ENCODE results near the gene ZNF296. TPM values are rescaled to one million over a fixed set of nuclear protein-coding genes. Genes with fewer than 3 reads are reported as not detected.

Gene ZNF296
- total and polyA plus RNA-seq, 2 donors from 2014 or later = 1.2 to 2.1 TPM

- no peak for TF ChIP-seq CTCF (IDR thresholded peaks at IDR 0.05; ENCODE audit: borderline replicate concordance, extremely low read depth, insufficient read depth)
- Histone ChIP-seq H3K9me3 (ENCODE audit: control insufficient read depth in 2 of 3, insufficient read depth in 1 of 3, low read length in 3 of 3) (no peaks in the 10 kb centered on the region), H3K4me3 (ENCODE audit: low read length in 3 of 3) (no peak overlapping the region), H3K27ac (ENCODE audit: low read depth in 2 of 2, low read length in 2 of 2) (no peak overlapping the region), H3K36me3 (ENCODE audit: control insufficient read depth in 2 of 3, insufficient read depth in 3 of 3, low read length in 3 of 3) (peaks cover 0 to 7% (median 4%) of the 10 kb centered on the region in 3 donors), H3K9ac (ENCODE audit: low read length in 3 of 3) (no peak overlapping the region), H3K4me1 (ENCODE audit: control insufficient read depth in 2 of 3, insufficient read depth in 2 of 3, low read depth in 1 of 3, low read length in 3 of 3) (peaks cover 2 to 21% (median 20%) of the 10 kb centered on the region in 3 donors), H3K27me3 (ENCODE audit: control insufficient read depth, insufficient read depth, low read length) (no peaks in the 10 kb centered on the region)
- FAIRE-seq (no peak), DNase-seq (no peak)
- intact Hi-C loops (cut with DNase I) = no loop called here
Measured at GRCh38 chr19:45090034-45090433, 13.8 kb upstream of the ZNF296 start.

DNA sequence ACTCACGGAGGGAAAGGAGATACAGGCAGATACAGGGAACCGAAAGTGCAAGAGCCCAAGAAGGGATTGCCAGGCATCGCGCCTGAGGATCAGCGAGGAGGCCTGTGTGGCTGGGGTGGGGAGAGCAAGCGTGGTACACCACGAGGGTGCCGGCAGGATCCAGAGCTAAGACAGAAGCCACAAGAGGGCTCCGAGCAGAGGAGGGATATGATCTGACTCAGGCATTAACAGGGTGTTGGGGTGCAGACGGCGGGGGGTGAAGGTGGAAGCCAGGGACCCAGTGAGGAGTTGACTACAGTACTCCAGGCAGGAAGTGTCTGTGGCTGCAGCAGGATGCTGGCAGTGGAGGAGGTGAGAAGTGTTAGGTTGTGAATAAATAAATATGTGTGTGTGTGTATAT is 11.3 kb upstream of the ZNF296 start:
- no peaks in the 10 kb centered on the region for H3K9me3 ChIP-seq (ENCODE audit: control insufficient read depth in 2 of 3, insufficient read depth in 1 of 3, low read length in 3 of 3)
- H3K4me1 ChIP-seq (ENCODE audit: control insufficient read depth in 2 of 3, insufficient read depth in 2 of 3, low read depth in 1 of 3, low read length in 3 of 3) = peaks cover 0 to 8% (median 7%) of the 10 kb centered on the region in 3 donors
- FAIRE-seq (no peak), DNase-seq (no peak)
- peaks cover 0 to 7% (median 4%) of the 10 kb centered on the region in 3 donors for H3K36me3 ChIP-seq (ENCODE audit: control insufficient read depth in 2 of 3, insufficient read depth in 3 of 3, low read length in 3 of 3)
- no peak overlapping the region for H3K27ac ChIP-seq (ENCODE audit: low read depth in 2 of 2, low read length in 2 of 2)
- no peaks in the 10 kb centered on the region for H3K27me3 ChIP-seq (ENCODE audit: control insufficient read depth, insufficient read depth, low read length)
- intact Hi-C loops (cut with DNase I) = no loop called here
- no peak overlapping the region for H3K9ac ChIP-seq (ENCODE audit: low read length in 3 of 3)
- TF ChIP-seq CTCF (IDR thresholded peaks at IDR 0.05; ENCODE audit: borderline replicate concordance, extremely low read depth, insufficient read depth) = no peak
- no peak overlapping the region for H3K4me3 ChIP-seq (ENCODE audit: low read length in 3 of 3)

GRCh38 chr19:45086480-45086879 is 10.2 kb upstream of the ZNF296 start:
- DNase-seq (no peak), FAIRE-seq (no peak)
- intact Hi-C loops (cut with DNase I) = no loop called here
- Histone ChIP-seq H3K27me3 (ENCODE audit: control insufficient read depth, insufficient read depth, low read length) (no peaks in the 10 kb centered on the region), H3K27ac (ENCODE audit: low read depth in 2 of 2, low read length in 2 of 2) (no peak overlapping the region), H3K9me3 (ENCODE audit: control insufficient read depth in 2 of 3, insufficient read depth in 1 of 3, low read length in 3 of 3) (no peaks in the 10 kb centered on the region), H3K4me3 (ENCODE audit: low read length in 3 of 3) (no peak overlapping the region), H3K9ac (ENCODE audit: low read length in 3 of 3) (no peak overlapping the region), H3K36me3 (ENCODE audit: control insufficient read depth in 2 of 3, insufficient read depth in 3 of 3, low read length in 3 of 3) (peaks cover 0 to 7% (median 4%) of the 10 kb centered on the region in 3 donors), H3K4me1 (ENCODE audit: control insufficient read depth in 2 of 3, insufficient read depth in 2 of 3, low read depth in 1 of 3, low read length in 3 of 3) (peaks cover 0 to 8% (median 7%) of the 10 kb centered on the region in 3 donors)
- no peak for TF ChIP-seq CTCF (IDR thresholded peaks at IDR 0.05; ENCODE audit: borderline replicate concordance, extremely low read depth, insufficient read depth)

GRCh38 chr19:45082170-45082569 is 5.9 kb upstream of the ZNF296 start:
- Histone ChIP-seq H3K9ac (ENCODE audit: low read length in 3 of 3) (no peak overlapping the region), H3K27me3 (ENCODE audit: control insufficient read depth, insufficient read depth, low read length) (no peaks in the 10 kb centered on the region), H3K9me3 (ENCODE audit: control insufficient read depth in 2 of 3, insufficient read depth in 1 of 3, low read length in 3 of 3) (no peaks in the 10 kb centered on the region), H3K4me3 (ENCODE audit: low read length in 3 of 3) (no peak overlapping the region), H3K4me1 (ENCODE audit: control insufficient read depth in 2 of 3, insufficient read depth in 2 of 3, low read depth in 1 of 3, low read length in 3 of 3) (peaks cover 0 to 14% (median 7%) of the 10 kb centered on the region in 3 donors), H3K36me3 (ENCODE audit: control insufficient read depth in 2 of 3, insufficient read depth in 3 of 3, low read length in 3 of 3) (peaks cover 0 to 4% (median 0%) of the 10 kb centered on the region in 3 donors), H3K27ac (ENCODE audit: low read depth in 2 of 2, low read length in 2 of 2) (no peak overlapping the region)
- TF ChIP-seq CTCF (IDR thresholded peaks at IDR 0.05; ENCODE audit: borderline replicate concordance, extremely low read depth, insufficient read depth) = no peak
- intact Hi-C loops (cut with DNase I) = no loop called here
- DNase-seq (no peak), FAIRE-seq (no peak)

All from kidney (tissue), 14 donors.